Stimulated activated CD4-positive, alpha-beta T cell treated with anti-CD3 and anti-CD28 coated beads, Interleukin-15, amount 100 ng/mL, for 48 hours (primary cell): ENCODE results near the gene MAP2K7.
A peak's percentile ranks its signal among the peaks of the same experiment; 100 is the strongest.

ENCODE experiments used
- DNase-seq, 2 donors: peaks; one replicate each; pipeline ENCODE4 v3.0.0-alpha.2; 2020; ENCODE audit warnings: low read depth in 2 of 2

Gene MAP2K7

DNA sequence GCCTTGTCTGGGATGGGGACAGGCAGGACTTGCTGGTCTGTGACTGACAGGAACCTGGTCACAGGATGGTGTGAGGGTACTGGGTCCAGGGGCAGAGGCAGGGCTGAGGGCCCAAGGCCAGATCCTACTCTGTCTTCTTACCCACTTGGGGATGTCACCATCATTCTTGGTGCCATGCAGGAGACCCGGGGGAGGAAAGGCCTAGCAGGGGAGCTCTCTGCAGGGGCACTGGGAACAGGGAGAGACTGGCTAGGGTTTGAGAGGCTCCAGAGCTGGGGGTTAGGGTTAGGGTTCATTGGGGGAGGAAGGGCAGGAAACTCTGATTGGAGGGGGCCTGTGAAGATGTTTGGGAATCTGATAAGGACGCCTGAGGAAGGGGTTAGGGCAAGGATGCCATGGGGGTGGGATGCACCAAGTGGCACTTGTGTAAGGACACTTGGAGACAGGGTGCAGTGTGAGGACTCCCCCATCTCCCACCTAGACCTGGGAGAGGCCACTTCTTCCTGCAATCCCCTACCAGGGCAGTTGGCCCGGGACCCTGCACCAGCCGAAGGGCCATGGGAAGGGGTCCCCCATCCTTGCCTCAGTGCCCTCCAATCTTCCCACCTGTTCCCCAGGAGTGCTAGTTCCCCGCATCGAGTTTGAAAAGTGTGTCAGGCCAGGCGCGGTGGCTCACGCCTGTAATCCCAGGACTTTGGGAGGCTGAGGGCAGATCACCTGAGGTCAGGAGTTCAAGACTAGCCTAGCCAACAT is 36.4 kb upstream of the MAP2K7 start:
- DNase-seq: no peak

DNA sequence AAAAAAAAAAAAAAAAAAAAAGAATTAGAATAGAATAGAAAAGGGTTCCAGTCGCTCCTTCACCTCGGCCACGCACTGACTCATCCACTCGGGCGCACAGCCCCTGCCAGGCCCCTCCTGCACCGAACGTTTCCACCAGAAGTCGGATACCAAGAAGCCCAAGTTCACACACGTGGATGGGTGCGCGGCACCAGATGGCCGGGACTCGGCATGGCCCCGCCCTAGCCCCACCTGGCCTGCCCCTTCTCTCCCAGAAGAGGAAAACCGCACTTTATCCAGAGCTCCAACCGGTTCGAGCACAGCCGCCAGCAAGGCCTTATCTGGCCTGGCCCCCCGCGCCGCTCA is 35.4 kb upstream of the MAP2K7 start:
- peak in 1 of 2 donors; percentile 18 for DNase-seq

DNA sequence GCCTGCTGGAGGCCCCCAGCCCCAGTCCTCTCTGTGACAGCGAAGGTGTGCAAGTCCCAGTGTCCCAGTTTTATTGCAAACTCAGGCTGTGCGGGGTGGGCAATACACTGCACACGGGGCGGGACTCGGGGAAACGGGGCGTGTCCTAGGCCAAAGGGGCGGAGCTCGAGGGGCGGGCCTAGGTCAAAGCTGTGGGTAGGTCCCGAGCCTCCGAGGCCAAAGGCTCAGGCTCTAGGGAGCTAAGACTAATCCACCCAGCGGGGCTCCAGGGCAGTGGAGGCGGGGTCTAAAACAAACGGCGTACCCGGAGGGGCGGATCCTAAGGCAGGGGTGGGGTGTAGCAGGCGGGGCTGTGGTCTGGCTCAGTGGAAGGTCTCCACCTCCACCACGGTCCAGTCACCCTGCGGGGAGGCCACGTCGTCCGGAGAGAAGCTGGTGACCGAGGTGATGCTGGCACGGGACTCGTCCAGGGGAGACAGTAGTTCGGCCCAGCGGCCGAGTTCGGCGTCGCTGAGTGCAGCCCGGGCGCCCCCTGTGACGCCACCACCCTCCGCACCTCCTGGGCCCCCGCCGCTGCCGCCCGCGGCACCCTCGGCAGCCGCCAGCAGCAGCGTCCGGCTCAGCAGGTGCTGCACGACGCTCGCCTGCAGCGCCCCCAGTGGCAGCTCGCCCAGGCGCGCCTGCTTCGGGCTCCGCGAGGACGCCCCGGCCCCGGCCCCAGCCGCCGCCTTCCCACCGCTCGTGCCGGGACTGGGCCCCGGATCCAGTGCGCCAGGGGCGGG is 34.8 kb upstream of the MAP2K7 start:
- peak; percentile 47 to 75 for DNase-seq

DNA sequence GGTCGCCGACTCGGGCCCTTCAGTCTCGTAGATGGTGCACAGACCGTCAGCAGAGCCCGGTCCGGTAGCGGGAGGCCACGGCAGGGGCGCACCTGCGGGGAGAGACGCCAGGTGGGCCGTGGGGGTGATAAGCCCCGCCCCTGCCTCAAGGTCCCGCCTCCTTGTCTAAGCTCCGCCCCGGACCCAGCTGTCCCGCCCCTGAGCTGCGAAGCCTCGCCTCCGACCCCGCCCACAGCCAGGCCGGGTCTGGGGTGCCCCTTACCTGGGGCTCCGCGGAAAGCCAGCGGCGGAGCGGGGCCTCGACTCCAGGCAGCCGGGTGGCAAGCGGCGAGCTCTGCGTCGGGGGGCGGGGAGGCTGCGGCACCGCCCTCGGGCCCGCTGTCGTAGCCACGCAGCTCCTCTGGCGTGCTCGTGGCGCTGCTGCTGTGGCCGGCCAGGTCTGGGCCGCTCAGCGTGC is 34.2 kb upstream of the MAP2K7 start:
- peak; percentile 68 to 76 for DNase-seq

DNA sequence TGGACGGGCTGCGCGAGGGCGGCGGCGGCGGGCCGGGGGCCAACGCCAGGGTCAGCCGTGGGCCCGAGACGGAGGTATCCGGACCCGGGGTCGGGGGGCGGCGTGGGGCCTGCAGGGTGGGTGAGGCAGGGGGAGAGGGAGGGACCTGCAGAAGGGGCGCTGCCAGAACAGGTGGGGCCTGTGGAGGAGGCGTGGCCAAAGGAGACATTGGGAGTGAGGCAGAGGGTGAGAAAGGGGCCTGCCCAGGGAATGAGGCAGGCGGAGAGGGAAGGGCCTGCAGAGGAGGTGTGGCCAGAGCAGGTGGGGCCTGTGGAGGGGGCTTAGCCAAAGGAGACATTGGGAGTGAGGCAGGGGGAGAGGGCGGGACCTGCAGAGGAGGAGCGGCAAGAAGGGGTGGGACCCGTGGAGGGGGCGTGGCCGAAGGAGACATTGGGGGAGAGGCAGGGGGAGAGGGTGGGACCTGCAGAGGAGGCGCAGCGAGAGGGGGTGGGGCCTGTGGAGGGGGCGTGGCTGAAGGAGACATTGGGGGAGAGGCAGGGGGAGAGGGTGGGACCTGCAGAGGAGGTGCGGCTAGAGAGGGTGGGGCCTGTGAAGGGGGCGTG is 33.7 kb upstream of the MAP2K7 start:
- DNase-seq: peak; percentile 48 to 59

DNA sequence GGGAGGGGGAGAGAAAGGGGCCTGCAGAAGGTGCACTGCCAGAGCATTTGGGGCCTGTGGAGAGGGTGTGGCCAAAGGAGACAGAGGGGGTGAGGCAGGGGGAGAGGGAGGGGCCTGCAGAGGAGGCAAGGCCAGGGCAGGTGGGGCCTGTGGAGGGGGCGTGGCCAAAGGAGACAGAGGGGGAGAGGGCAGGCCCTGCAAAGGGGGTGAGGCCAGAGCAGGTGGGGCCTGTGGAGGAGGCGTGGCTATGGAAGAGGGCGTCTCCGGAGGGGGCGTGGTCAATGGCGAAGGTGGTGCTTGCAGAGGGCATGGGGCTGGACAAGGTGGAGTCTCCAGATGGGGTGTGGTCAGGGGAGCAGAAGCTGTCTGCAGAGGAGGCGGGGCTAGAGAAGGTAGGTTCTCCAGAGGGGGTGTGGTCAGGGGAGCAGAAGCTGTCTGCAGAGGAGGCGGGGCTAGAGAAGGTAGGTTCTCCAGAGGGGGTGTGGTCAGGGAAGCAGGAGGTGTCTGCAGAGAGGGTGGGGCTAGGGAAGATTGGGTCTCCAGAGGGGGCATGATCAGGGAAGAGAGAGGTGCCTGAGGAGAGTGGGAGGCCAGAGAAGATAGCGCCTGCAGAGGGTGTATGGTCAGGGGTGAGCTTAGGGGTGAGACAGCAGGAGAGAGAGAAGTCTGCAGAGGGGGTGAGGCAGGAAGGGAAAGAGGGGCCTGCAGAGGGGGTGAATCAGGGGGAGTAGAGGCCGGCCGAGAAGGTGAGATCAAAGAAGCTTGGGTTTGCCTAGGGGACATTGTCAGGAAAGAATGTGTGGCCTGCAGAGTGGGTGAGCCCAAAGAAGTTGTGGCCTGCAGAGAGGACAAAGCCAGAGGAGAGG is 32.9 kb upstream of the MAP2K7 start:
- DNase-seq: peak; percentile 67 to 72

DNA sequence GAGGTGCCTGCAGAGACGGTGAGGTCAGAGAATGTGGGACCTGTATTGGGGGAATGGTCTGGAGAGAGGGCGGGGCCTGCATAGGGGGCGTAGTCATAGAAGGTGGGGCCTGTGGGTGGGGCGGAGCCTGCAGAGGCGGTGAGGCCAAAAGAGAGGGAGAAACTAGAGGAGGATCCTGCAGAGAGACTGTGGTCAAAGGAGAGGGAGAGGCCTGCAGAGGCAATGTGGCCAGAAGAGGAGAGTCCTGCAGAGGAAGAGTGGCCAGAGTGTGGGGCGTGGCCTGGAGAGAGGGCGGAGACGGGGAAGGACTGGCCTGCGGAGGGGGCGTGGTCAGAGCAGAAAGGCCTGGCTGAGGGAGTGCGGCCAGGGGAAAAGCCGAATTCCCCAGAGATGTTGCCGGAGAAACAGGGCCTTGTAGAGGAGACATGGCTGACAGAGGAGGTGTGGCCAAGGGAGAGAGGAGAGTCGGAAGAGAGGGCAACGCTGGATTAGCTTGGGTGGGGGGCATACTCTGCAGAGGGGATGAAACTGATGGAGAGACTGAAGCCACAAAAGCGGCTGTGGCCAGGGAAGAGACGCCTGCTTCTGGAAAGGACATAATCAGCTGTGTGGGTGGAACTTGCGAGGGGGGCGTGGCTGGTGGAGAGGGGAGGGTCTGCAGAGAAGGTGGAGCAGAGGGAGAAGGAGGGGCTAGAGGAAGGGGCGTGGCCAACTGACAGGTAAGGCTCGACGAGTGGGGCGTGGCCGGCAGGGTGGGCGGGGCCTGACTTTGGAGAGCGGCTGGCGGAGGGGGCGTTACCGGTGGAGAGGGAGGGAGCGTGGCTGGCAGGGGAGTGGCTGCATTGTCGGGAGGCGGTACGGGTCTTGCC is 32.0 kb upstream of the MAP2K7 start:
- peak; percentile 88 to 91 for DNase-seq

DNA sequence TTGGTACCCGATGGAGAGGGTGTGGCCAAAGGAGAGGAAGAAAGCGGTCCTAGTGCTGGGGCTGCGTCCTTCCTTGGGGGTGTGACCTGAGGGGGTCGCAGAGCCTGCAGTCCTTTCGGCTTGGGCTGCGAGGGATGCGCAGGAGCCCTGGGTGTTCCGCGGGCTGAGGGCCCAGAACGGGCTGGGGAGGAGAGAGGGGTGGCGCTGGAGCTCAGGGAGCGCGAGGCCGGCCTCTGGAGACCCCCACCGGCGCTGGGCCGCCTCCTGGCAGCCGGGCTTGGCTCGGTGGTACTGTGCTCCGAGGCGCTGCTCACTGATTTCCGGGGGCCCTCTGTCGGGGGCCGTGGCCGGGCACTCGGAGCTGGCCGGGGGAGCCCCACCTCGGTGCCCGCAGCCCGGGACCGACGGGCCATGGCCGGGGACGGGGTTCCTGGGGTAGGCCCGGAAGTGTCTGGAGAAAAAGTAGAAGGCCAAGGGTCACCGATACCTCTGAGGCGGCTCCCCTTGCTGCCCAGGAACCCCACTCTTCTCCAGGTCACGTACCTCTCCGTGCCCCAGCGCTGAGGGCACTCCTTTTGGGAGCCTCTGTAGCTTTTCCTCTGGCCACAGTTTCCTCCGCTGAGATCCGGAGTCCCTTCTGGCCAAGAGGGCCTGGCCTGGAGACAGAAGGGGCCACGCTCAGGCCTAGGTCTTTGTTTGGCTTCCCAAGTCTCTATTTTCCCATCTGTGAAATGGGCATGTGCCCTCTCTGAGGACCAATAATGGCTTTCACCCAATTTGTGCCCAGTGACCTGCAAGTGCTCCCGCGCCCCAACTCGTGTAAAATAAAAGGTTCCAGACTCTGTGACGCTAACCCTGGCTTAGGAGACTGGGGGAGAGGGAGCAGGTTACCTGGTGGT is 31.1 kb upstream of the MAP2K7 start:
- DNase-seq: no peak

DNA sequence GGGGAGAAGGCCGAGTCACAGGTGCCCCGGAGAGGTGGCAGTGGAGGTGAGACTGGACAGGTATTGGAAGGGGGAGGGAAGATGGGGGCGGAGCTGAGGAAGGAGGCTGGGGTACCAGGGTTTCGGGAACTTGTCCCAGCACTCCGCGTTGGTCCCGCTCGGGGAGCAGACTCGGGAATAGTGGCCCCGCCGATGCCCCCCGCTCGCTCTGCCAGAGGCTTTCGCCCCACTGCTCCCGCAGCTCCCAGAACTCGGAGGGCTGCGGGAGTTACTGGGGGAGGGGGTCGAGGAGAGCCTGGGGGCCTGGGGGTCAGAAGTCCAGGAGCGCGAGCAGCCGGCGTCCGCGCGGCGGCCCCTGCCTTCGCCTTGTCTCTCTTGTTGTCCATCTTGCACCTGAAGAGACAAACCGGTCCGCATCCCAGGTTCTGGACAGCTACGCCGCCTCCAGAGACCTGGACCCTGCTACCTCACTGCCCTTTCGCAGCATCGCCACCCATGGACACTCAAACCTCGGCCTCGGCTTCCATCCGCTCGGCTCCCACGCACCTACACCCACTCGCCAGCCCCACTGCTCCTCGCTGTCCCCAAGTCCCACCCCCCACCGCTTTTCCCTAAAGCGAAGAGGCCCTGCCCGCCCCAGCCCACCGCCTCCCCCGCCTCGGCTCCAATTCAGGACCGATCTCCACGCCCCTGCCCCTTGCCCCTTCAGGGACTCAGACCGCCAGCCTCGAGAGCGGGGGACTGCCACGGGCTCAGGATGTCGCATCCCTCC is 30.2 kb upstream of the MAP2K7 start:
- no peak for DNase-seq

DNA sequence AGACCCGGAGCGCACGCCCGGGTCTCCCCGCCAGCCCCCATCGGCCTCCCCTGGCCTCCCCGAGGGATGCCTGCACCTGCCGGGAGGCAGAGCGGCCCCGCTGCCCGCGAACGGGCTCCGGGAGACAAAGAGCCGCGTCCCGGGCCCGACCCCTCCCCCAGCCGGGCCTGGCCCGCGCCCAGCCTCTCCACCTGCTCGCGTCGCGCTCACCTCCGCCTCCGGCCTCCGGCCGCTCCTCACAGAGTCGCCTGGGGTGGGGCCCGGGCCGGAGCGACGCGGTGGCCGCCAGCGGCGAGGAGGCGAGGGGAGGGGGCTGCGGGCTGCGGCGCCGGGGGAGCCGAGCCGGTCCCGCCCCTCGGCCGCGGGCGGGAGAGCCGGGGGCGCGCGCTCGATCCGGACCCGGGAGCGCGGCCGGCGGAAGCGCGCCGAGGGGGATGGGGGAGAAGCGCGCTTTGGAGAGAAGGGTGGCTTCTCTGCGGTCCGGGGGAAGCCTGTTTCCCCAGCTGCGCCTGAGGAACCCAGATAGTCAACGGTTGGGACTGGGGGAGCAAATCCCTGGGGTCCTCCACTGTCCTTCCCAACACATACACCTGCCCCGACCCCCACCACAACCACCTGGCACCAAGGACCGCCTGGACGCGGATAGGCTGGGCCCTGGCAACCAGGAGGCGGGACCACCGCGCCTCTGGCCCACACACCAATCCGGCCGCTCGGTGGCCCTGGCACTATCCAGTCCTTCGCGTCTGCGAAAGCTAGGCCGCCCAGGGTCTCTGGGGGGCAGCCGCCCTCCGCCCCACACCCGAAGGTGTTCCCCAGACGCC is 29.4 kb upstream of the MAP2K7 start, which contains the start of gene PRR36:
TSS of gene PRR36 (minus strand) at position 315 of the 821 bp plus-strand sequence. CDS start 701 bp downstream, outside the sequence.
- DNase-seq: no peak

DNA sequence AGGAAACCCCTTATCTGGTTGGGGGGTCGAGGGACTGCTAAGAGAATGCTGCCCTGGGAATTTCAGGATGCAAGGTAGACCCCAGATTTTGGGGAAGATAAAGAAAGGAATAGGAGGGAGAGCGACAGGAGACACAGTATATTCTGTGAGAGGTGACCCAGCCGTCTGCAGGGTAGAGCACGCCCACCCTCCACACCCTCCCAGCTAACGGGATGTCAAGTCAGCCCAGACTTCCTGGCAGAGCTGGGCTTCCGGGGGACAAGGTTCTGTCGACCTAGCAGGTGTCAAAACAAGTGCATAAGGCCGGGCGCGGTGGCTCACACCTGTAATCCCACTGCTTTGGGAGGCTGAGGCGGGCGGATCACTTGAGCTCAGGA is 28.8 kb upstream of the MAP2K7 start:
- DNase-seq: no peak

DNA sequence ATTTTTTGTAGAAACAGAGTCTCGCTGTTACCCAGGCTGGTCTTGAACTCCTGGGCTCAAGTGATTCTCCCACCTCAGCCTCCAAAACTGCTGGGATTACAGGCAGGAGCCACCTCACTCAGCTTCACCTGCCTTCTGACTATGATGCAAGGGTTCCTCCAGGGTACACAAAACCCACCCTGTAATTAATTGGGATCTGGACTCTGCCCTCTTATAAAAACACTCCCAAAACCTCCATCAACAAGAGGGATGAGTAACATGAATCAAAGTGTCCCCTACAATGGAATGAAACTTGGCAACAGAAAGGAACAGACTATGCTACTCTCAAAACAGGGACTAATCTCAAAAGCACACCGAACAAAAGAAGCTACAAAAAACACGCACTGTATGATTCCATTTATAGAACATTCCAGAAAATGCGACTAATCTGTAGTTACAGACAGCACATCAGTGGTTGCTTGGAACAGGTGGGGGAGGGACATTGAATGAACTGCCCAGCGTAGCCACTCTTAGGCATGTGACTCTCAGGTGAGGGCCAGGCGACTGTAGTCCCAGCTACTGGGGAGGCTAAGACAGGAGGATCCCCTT is 26.3 kb upstream of the MAP2K7 start:
- no peak for DNase-seq

DNA sequence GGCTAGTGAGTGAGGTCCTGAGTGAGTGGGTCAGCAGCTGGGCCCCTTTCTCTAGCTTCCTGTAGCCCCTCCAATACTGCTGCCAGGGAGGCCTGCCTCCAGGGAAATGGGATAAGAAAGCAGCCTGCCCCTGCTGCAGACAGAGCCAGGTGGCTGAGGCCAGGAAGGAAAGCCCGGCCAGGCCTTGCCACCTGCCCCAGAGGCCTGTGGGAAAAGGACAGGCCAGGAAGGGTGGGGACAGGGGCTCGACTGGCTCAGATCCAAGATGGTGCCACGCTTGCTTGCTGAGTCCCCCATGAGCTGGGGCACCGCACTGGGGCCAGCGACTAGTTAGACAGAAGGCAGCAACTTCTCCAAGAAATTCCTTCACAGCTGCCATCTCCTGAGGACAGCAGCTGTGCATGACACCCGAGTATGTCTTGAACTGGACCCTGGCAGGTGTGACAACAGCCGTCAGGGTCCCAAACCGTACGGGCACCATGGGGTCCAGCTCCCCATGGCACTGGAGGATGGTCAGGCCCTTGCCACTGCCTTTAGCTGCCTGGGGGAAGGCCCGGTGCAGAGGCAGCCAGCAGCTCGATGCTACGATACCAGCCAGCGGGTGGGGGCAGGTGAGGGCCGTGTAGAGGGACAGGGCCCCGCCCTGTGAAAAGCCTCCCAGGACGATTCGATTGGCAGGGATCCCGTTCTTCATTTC is 24.4 kb upstream of the MAP2K7 start:
- DNase-seq: no peak

DNA sequence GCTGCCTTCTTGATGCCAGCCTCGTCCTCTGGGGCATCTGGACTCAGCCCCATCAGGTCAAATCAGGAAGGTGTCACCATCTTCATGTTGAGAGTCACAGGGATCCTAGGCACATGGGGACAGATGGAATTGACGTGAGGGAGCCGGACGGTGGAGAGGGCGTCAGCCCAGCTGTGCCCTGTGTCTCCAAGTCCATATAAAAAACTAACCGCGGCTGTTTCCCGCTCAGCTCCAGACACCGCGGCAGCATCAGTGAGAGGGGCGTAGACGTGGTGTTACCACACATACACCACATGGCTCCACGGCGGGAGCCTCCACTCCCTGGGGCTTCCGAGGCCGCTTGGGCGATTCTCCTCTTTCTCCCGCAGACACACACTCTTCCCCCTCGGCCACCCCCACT is 23.8 kb upstream of the MAP2K7 start:
- no peak for DNase-seq

DNA sequence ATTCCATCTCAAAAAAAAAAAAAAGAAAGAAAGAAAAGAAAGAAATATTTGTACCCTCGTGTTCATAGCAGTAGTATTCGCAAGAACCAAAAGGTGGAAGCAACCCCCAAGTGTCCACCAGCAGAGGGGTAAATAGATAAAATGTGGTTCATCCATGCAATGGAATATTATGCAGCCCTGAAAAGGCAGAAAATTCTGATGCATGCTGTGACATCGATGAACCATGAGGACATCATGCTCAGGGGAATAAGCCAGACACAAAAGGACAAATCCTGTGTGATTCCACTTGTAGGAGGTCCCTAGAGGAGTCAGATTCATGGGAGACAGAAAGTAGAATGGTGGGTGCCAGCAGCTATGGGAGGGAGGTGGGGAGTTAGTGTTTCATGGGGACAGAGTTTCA is 21.8 kb upstream of the MAP2K7 start:
- no peak for DNase-seq

DNA sequence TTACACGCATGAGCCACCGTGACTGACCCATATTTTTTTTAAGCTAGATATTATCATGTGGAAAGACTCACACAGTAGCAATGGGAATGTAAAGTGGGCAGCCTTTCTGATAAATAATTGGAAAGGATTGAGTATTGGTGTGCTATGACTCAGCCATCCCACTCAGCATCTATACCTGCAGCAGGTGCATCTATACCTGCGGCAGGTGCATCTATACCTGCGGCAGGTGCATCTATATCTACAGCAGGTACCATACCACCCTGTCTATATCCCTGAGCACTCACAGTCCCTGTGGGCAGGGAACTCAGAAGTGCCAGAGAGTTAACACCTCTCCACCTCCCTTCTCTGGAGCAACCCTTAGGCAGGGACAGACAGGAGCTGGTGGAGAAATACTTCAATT is 20.6 kb upstream of the MAP2K7 start:
- DNase-seq: no peak
